Activated CD8-positive, alpha-beta memory T cell treated with anti-CD3 and anti-CD28 coated beads for 4 hours (primary cell): ENCODE measurements around the gene VARS1.
"Not testable (repeated sequence)": the region's sequence is repeated elsewhere in the genome, so short reads cannot be mapped to it uniquely, and the experiment has no call there.

Source experiments
- DNase-seq, 2 donors: peaks; one replicate each; pipeline ENCODE4 v3.0.0-alpha.2; 2020; ENCODE audit warnings: low read depth in 2 of 2

VARS1 gene

GRCh38 chr6:31794294-31794865, 1.2 kb downstream of the VARS1 start:
- no peak for DNase-seq

- not testable (repeated sequence) for DNase-seq
Observed at GRCh38 chr6:31793927-31794245, 1.7 kb downstream of the VARS1 start.

- DNase-seq: no peak
Observed at GRCh38 chr6:31792761-31793171, 2.8 kb downstream of the VARS1 start.

- no peak for DNase-seq
Observed at GRCh38 chr6:31792090-31792374, 3.5 kb downstream of the VARS1 start.

GRCh38 chr6:31791324-31792089, 4.0 kb downstream of the VARS1 start:
- DNase-seq: no peak

- no peak for DNase-seq
Observed at GRCh38 chr6:31785475-31785874, 10.1 kb downstream of the VARS1 start.

- no peak for DNase-seq
Observed at GRCh38 chr6:31784098-31784925, 11.2 kb downstream of the VARS1 start.

GRCh38 chr6:31782126-31782855, 13.3 kb downstream of the VARS1 start:
- no peak for DNase-seq

- no peak for DNase-seq
Observed at GRCh38 chr6:31781244-31782125, 14.1 kb downstream of the VARS1 start.

- DNase-seq: no peak
Observed at GRCh38 chr6:31780507-31781243, 14.9 kb downstream of the VARS1 start.

GRCh38 chr6:31779908-31780307, 15.6 kb downstream of the VARS1 start:
- no peak for DNase-seq

- DNase-seq: no peak
Observed at GRCh38 chr6:31778999-31779885, 16.3 kb downstream of the VARS1 start.

- DNase-seq: no peak
Observed at GRCh38 chr6:31778193-31778592, 17.4 kb downstream of the VARS1 start.

- no peak for DNase-seq
Observed at GRCh38 chr6:31777667-31778050, 17.9 kb downstream of the VARS1 start.

- DNase-seq: peak; percentile 68 to 75
Observed at GRCh38 chr6:31776989-31777666, 18.4 kb downstream of the VARS1 start, which contains the start of gene VWA7. VWA7 (minus strand) TSS chr6:31777328; CDS start chr6:31776779, 549 bp downstream.

- no peak for DNase-seq
Observed at GRCh38 chr6:31776485-31776988, 19.0 kb downstream of the VARS1 start.

- no peak for DNase-seq
Observed at GRCh38 chr6:31775633-31776484, 19.7 kb downstream of the VARS1 start.

GRCh38 chr6:31775184-31775583, 20.4 kb downstream of the VARS1 start:
- no peak for DNase-seq
